Liver (tissue), 9 donors: ENCODE measurements around the gene CCL2. TPM values are rescaled to one million over a fixed set of nuclear protein-coding genes. Genes with fewer than 3 reads are reported as not detected.

Experiments used
- DNase-seq: peaks from one replicate; pipeline ENCODE4 v3.0.0-alpha.2; 2017; ENCODE audit warnings: low spot score
- H3K27ac ChIP-seq, 2 donors: one replicate each; pipeline ENCODE4 v1.7.0; 2013; ENCODE audit warnings: inconsistent platforms in 2 of 2, low read length in 2 of 2, control low read depth in 1 of 2, low read depth in 1 of 2, mild to moderate bottlenecking in 1 of 2
- H3K27me3 ChIP-seq, 4 donors: one replicate each; pipeline versions ENCODE4 v1.6.1 to v1.7.0; 2013; ENCODE audit warnings: low read length in 3 of 4, inconsistent platforms in 1 of 4, mild to moderate bottlenecking in 1 of 4, moderate library complexity in 1 of 4; ENCODE audit not compliant: control insufficient read depth in 4 of 4, insufficient read depth in 4 of 4
- H3K36me3 ChIP-seq, 4 donors: one replicate each; pipeline versions ENCODE4 v1.6.1 to v1.7.0; 2013; ENCODE audit warnings: low read length in 3 of 4, mild to moderate bottlenecking in 3 of 4, low read depth in 1 of 4, moderate library complexity in 1 of 4; ENCODE audit not compliant: control insufficient read depth in 4 of 4, insufficient read depth in 3 of 4
- H3K4me1 ChIP-seq, 4 donors: one replicate each; pipeline versions ENCODE4 v1.6.1 to v1.7.0; 2013; ENCODE audit warnings: low read length in 3 of 4, mild to moderate bottlenecking in 3 of 4, moderate library complexity in 1 of 4; ENCODE audit not compliant: control insufficient read depth in 4 of 4, insufficient read depth in 4 of 4
- H3K4me3 ChIP-seq, 3 donors: one replicate each; pipeline versions ENCODE4 v1.6.1 to v1.7.0; 2013; ENCODE audit warnings: low read length in 3 of 3, control low read depth in 1 of 3, low read depth in 1 of 3, mild to moderate bottlenecking in 1 of 3
- H3K9ac ChIP-seq, 2 donors: one replicate each; pipeline ENCODE4 v1.7.0; 2013; ENCODE audit warnings: low read length in 2 of 2, mild to moderate bottlenecking in 2 of 2, moderate library complexity in 2 of 2, control low read depth in 1 of 2, low read depth in 1 of 2
- H3K9me3 ChIP-seq, 4 donors: one replicate each; pipeline versions ENCODE4 v1.6.1 to v1.7.0; 2013; ENCODE audit warnings: low read length in 3 of 4; ENCODE audit not compliant: control insufficient read depth in 4 of 4
- ATF3 ChIP-seq: IDR thresholded peaks from 2 replicates; pipeline ENCODE4 v1.6.1; 2016; ENCODE audit warnings: antibody characterized with exemption
- CTCF ChIP-seq: fragments of 150-350 bp; IDR thresholded peaks from 2 replicates; pipeline ENCODE4 v1.5.1; 2017; ENCODE audit warnings: improper control_type of control experiment, low read depth, low read length; ENCODE audit not compliant: missing input control
- FOXA1 ChIP-seq: IDR thresholded peaks from 2 replicates; pipeline ENCODE4 v1.6.1; 2016; ENCODE audit warnings: antibody characterized with exemption
- FOXA2 ChIP-seq: IDR thresholded peaks from 2 replicates; pipeline ENCODE4 v1.6.1; 2016; ENCODE audit warnings: antibody characterized with exemption
- GABPA ChIP-seq, 2 donors: IDR thresholded peaks in 1 of 2; conservative IDR thresholded peaks in 1 of 2; 2 replicates each; pipeline ENCODE4 v1.6.1; 2016; ENCODE audit warnings: antibody characterized with exemption in 2 of 2, mild to moderate bottlenecking in 1 of 2, moderate library complexity in 1 of 2
- HNF4A ChIP-seq, 2 donors: conservative IDR thresholded peaks; 2 replicates each; pipeline ENCODE4 v1.6.1; 2016; ENCODE audit warnings: antibody characterized with exemption in 2 of 2, mild to moderate bottlenecking in 2 of 2
- MAX ChIP-seq: IDR thresholded peaks from 2 replicates; pipeline ENCODE4 v1.6.1; 2016; ENCODE audit warnings: antibody characterized with exemption
- NR2F2 ChIP-seq: IDR thresholded peaks from 2 replicates; pipeline ENCODE4 v1.6.1; 2016; ENCODE audit warnings: antibody characterized with exemption
- RAD21 ChIP-seq, 2 donors: IDR thresholded peaks; 2 replicates each; pipeline ENCODE4 v1.6.1; 2016; ENCODE audit warnings: antibody characterized with exemption in 2 of 2, mild to moderate bottlenecking in 2 of 2
- REST ChIP-seq: IDR thresholded peaks from 2 replicates; pipeline ENCODE4 v1.6.1; 2016; ENCODE audit warnings: antibody characterized with exemption, mild to moderate bottlenecking
- RXRA ChIP-seq, 2 donors: IDR thresholded peaks; 2 replicates each; pipeline ENCODE4 v1.6.1; 2017 to 2018; ENCODE audit warnings: antibody characterized with exemption in 2 of 2, mild to moderate bottlenecking in 1 of 2
- TAF1 ChIP-seq: conservative IDR thresholded peaks from 2 replicates; pipeline ENCODE4 v1.6.1; 2016; ENCODE audit warnings: antibody characterized with exemption, mild to moderate bottlenecking
- YY1 ChIP-seq: IDR thresholded peaks from 2 replicates; pipeline ENCODE4 v1.6.1; 2016; ENCODE audit warnings: antibody characterized with exemption, mild to moderate bottlenecking
- ZBTB33 ChIP-seq: IDR thresholded peaks from 2 replicates; pipeline ENCODE4 v1.6.1; 2016; ENCODE audit warnings: antibody characterized with exemption
- WGBS: extraction: QIAGEN DNeasy Blood & Tissue Kit; methylation state at CpG from one replicate; pipeline ENCODE4 v1.1.7; 2013; 5-methylcytosine and 5-hydroxymethylcytosine counted together
- polyA plus RNA-seq, 2 donors: library from polyadenylated mRNA; stranded (reverse) in 1 of 2; unstranded in 1 of 2; fragments of 200-250 nt in 1 of 2; fragments of >200 nt in 1 of 2; fragmentation: Nextera tagmentation in 1 of 2; extraction: Ambion mirVana in 1 of 2; gene quantifications; one replicate each; pipeline versions ENCODE4 v1.2.1 to v1.2.3, GENCODE V29; 2013 to 2015
- total RNA-seq, 2 donors: library from RNA; depleted of rRNA; stranded (reverse); fragments of >200 nt; gene quantifications; one replicate each; pipeline ENCODE4 v1.2.3, GENCODE V29; 2014
- donor health status: healthy.
- donor health status: healthy.
- donor health status: healthy.
- donor health status: healthy.
- donor health status: healthy.

The CCL2 gene
- total and polyA plus RNA-seq, 4 donors: 3.5 to 8.9 (median 5.4) TPM

- DNase-seq: no peak
- no peak for TF ChIP-seq HNF4A (conservative IDR thresholded peaks at IDR 0.05)
- no peak for TF ChIP-seq FOXA2
- TF ChIP-seq GABPA (IDR thresholded peaks at IDR 0.05 in 1 of 2, conservative IDR thresholded peaks at IDR 0.05 in 1 of 2): no peak
- TF ChIP-seq ZBTB33: no peak
- no peak for TF ChIP-seq YY1
- TF ChIP-seq RAD21 (IDR thresholded peaks at IDR 0.05): no peak
- no peak for TF ChIP-seq TAF1
- TF ChIP-seq MAX: no peak
- TF ChIP-seq ATF3: no peak
- TF ChIP-seq CTCF: no peak
- Histone ChIP-seq H3K36me3 (no peaks in the 10 kb centered on the region), H3K9ac (no peak overlapping the region), H3K4me1 (no peaks in the 10 kb centered on the region), H3K27ac (no peak overlapping the region), H3K27me3 (no peaks in the 10 kb centered on the region), H3K9me3 (no peaks in the 10 kb centered on the region), H3K4me3 (no peak overlapping the region)
- 80% methylated on average over 2 of the region's 2 CpGs for WGBS
These were observed 35.7 kb upstream of the CCL2 start for GRCh38 chr17:34219405-34219804.

- Histone ChIP-seq H3K9me3 (no peaks in the 10 kb centered on the region), H3K9ac (no peak overlapping the region), H3K27me3 (no peaks in the 10 kb centered on the region), H3K4me3 (no peak overlapping the region), H3K27ac (no peak overlapping the region), H3K4me1 (no peaks in the 10 kb centered on the region), H3K36me3 (no peaks in the 10 kb centered on the region)
- TF ChIP-seq CTCF (no peak), REST (no peak), FOXA2 (no peak), RXRA (IDR thresholded peaks at IDR 0.05) (no peak), ATF3 (no peak), NR2F2 (no peak), FOXA1 (no peak), HNF4A (conservative IDR thresholded peaks at IDR 0.05) (no peak)
- 90% methylated on average over 2 of the region's 2 CpGs for WGBS
- DNase-seq: no peak
These were observed 34.9 kb upstream of the CCL2 start for GRCh38 chr17:34220045-34220751.
